ENCODE data around the gene NAA35. TPM values are rescaled to one million over a fixed set of nuclear protein-coding genes. Genes with fewer than 3 reads are reported as not detected.
"Not testable (repeated sequence)": the region's sequence is repeated elsewhere in the genome, so short reads cannot be mapped to it uniquely, and the experiment has no call there.

Gene NAA35
- total and polyA plus RNA-seq, 4 donors = 4.5 to 23.5 (median 16.7) TPM

DNA sequence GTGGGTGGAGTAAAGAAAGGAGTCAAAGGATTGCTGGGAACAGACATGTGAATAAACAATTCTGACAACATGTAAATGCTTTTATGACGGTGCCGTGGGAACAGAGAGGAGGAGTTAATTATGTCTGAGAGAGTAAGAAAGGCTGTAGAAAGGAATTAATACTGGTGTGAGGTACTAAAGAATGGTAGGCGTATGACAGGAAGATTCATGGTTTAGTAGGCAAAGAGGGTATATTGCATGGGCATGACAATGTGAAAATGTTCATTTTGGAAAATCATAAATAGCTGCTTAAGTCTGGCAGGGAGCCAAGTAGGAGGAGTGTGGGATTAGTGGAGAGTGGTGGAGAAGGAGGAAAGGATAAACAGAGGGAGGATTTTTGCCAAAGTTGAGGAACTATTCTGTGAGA, 19.7 kb downstream of the NAA35 start:
- WGBS, 2 donors = 41 to 43% methylated on average over 3 of the region's 3 CpGs
- intact Hi-C loops (cut with DNase I) = no loop called here
- ATAC-seq (ENCODE audit: low FRiP score) = no peak

GRCh38 chr9:85964526-85964925, 23.6 kb downstream of the NAA35 start:
- Histone ChIP-seq H3K4me1 (ENCODE audit: control insufficient read depth in 1 of 2, insufficient read depth in 2 of 2, low read length in 2 of 2) (peaks cover 0 to 3% of the 10 kb centered on the region in 2 donors), H3K27ac (ENCODE audit: low read depth in 1 of 2, low read length in 2 of 2) (no peak overlapping the region), H3K4me3 (ENCODE audit: low read length in 2 of 2) (no peak overlapping the region), H3K27me3 (ENCODE audit: control insufficient read depth in 1 of 2, insufficient read depth in 2 of 2, low read length in 1 of 2) (no peaks in the 10 kb centered on the region), H3K9me3 (ENCODE audit: control insufficient read depth, low read length) (no peaks in the 10 kb centered on the region), H3K36me3 (ENCODE audit: control insufficient read depth in 1 of 2, insufficient read depth in 2 of 2, low read length in 1 of 2) (peaks cover 0 to 2% of the 10 kb centered on the region in 2 donors)
- intact Hi-C loops (cut with DNase I) = no loop called here
- 87 to 89% methylated on average over 3 of the region's 3 CpGs for WGBS, 2 donors
- no peak for DNase-seq
- ATAC-seq (ENCODE audit: low FRiP score) = no peak

More for the DNA sequence above, 19.7 kb downstream of the NAA35 start:
- H3K4me1 ChIP-seq (ENCODE audit: control insufficient read depth in 1 of 2, insufficient read depth in 2 of 2, low read length in 2 of 2) = peaks cover 0 to 3% of the 10 kb centered on the region in 2 donors
- DNase-seq = no peak
- peaks cover 0 to 2% of the 10 kb centered on the region in 2 donors for H3K36me3 ChIP-seq (ENCODE audit: control insufficient read depth in 1 of 2, insufficient read depth in 2 of 2, low read length in 1 of 2)
- no peak overlapping the region for H3K4me3 ChIP-seq (ENCODE audit: low read length in 2 of 2)
- no peaks in the 10 kb centered on the region for H3K27me3 ChIP-seq (ENCODE audit: control insufficient read depth in 1 of 2, insufficient read depth in 2 of 2, low read length in 1 of 2)
- H3K9me3 ChIP-seq (ENCODE audit: control insufficient read depth, low read length) = no peaks in the 10 kb centered on the region
- H3K27ac ChIP-seq (ENCODE audit: low read depth in 1 of 2, low read length in 2 of 2) = no peak overlapping the region

DNA sequence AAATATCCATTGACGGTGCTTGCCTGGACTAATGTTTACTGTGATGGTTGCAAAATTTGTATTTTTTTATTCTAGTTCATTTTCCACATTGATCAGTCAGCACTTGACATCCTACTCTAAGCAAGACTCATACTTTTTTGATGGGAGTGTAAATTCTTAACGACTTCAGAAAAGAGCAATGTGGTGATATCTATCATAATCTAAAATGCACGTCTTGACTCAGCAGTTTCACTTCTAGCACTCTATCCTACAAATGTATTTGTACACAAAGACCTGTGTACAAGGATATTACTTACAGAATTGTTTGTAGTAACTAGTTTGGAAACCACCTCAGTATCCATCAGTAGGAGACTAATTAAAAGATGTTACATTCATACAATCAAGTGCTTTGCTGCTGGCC, 24.0 kb downstream of the NAA35 start:
- peaks cover 0 to 3% of the 10 kb centered on the region in 2 donors for H3K4me1 ChIP-seq (ENCODE audit: control insufficient read depth in 1 of 2, insufficient read depth in 2 of 2, low read length in 2 of 2)
- ATAC-seq (ENCODE audit: low FRiP score) (no peak), DNase-seq (no peak)
- intact Hi-C loops (cut with DNase I) = no loop called here
- H3K4me3 ChIP-seq (ENCODE audit: low read length in 2 of 2) = no peak overlapping the region
- peaks cover 0 to 2% of the 10 kb centered on the region in 2 donors for H3K36me3 ChIP-seq (ENCODE audit: control insufficient read depth in 1 of 2, insufficient read depth in 2 of 2, low read length in 1 of 2)
- no peaks in the 10 kb centered on the region for H3K27me3 ChIP-seq (ENCODE audit: control insufficient read depth in 1 of 2, insufficient read depth in 2 of 2, low read length in 1 of 2)
- H3K9me3 ChIP-seq (ENCODE audit: control insufficient read depth, low read length) = no peaks in the 10 kb centered on the region
- 93 to 97% methylated on average over 3 of the region's 3 CpGs for WGBS, 2 donors
- no peak overlapping the region for H3K27ac ChIP-seq (ENCODE audit: low read depth in 1 of 2, low read length in 2 of 2)

DNA sequence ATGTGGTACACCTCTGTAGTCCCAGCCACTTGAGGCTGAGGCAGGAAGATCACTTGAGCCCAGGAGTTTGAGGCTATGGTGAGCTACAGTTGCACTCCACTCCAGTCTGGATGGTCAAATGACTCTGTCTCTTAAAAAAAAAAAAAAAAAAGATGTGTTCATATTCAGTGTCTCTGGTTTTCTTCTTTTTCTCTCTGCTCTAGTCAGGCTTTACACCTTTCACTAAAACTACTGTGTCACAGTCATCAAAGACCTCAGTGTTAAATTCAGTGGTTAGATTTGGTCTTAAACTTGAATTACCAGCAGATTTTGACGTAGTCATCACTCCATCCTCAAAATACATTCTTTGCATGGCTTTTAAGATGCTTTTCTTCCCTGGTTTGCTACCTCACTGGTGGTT, 28.8 kb downstream of the NAA35 start:
- WGBS, 2 donors = 90 to 96% methylated on average over 1 of the region's 1 CpG
- ATAC-seq (ENCODE audit: low FRiP score) = no peak
- DNase-seq = no peak
- Histone ChIP-seq H3K4me1 (ENCODE audit: control insufficient read depth in 1 of 2, insufficient read depth in 2 of 2, low read length in 2 of 2) (no peaks in the 10 kb centered on the region), H3K27me3 (ENCODE audit: control insufficient read depth in 1 of 2, insufficient read depth in 2 of 2, low read length in 1 of 2) (no peaks in the 10 kb centered on the region), H3K27ac (ENCODE audit: low read depth in 1 of 2, low read length in 2 of 2) (no peak overlapping the region), H3K4me3 (ENCODE audit: low read length in 2 of 2) (no peak overlapping the region), H3K36me3 (ENCODE audit: control insufficient read depth in 1 of 2, insufficient read depth in 2 of 2, low read length in 1 of 2) (no peaks in the 10 kb centered on the region), H3K9me3 (ENCODE audit: control insufficient read depth, low read length) (no peaks in the 10 kb centered on the region)
- intact Hi-C loops (cut with DNase I) = no loop called here

DNA sequence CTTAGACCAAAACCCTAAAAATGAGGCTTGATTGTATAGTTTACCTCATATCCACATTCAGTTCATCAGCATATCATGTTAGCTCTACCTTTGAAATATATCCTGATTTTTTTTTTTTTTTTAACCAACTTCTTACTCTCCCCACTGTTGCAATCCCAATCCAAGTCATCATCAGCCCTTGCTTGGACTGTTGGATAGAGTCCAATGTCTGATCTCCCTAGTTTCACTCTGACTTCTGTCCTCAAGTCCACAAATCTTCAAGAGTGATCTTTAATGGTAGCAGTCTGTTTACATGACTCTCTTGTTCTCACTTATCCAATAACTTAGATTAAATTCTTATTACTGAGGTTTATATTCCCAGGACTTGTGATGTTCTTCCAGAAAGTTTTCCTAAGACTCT, 30.8 kb downstream of the NAA35 start:
- DNase-seq = no peak
- H3K4me3 ChIP-seq (ENCODE audit: low read length in 2 of 2) = no peak overlapping the region
- no peak for ATAC-seq (ENCODE audit: low FRiP score)
- no peaks in the 10 kb centered on the region for H3K36me3 ChIP-seq (ENCODE audit: control insufficient read depth in 1 of 2, insufficient read depth in 2 of 2, low read length in 1 of 2)
- H3K27me3 ChIP-seq (ENCODE audit: control insufficient read depth in 1 of 2, insufficient read depth in 2 of 2, low read length in 1 of 2) = no peaks in the 10 kb centered on the region
- H3K9me3 ChIP-seq (ENCODE audit: control insufficient read depth, low read length) = no peaks in the 10 kb centered on the region
- no peak overlapping the region for H3K27ac ChIP-seq (ENCODE audit: low read depth in 1 of 2, low read length in 2 of 2)
- H3K4me1 ChIP-seq (ENCODE audit: control insufficient read depth in 1 of 2, insufficient read depth in 2 of 2, low read length in 2 of 2) = no peaks in the 10 kb centered on the region
- intact Hi-C loops (cut with DNase I) = no loop called here

DNA sequence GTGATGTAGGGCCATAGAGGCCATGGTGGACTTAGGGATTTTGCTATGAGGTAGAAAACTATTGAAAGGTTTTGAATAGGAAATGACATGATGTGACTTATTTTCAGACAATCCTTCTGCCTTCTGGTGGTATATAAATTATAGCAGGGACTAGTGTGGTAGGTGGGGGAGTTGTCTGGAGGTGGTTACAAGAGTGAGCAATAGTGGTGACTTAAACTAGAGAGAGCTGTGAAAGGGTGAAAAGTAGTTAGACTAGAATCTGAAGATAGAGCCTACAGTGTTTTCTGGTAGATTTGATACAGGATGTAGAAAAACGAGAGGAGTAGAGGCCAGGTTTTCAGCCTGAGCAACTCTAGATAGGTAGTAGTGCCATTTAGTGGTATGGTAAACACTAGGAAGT, 32.3 kb downstream of the NAA35 start:
- WGBS, 2 donors = 81 to 87% methylated on average over 1 of the region's 1 CpG
- no peaks in the 10 kb centered on the region for H3K9me3 ChIP-seq (ENCODE audit: control insufficient read depth, low read length)
- ATAC-seq (ENCODE audit: low FRiP score) (no peak), DNase-seq (no peak)
- H3K4me3 ChIP-seq (ENCODE audit: low read length in 2 of 2) = no peak overlapping the region
- no peaks in the 10 kb centered on the region for H3K27me3 ChIP-seq (ENCODE audit: control insufficient read depth in 1 of 2, insufficient read depth in 2 of 2, low read length in 1 of 2)
- H3K4me1 ChIP-seq (ENCODE audit: control insufficient read depth in 1 of 2, insufficient read depth in 2 of 2, low read length in 2 of 2) = no peaks in the 10 kb centered on the region
- no peak overlapping the region for H3K27ac ChIP-seq (ENCODE audit: low read depth in 1 of 2, low read length in 2 of 2)
- intact Hi-C loops (cut with DNase I) = no loop called here
- H3K36me3 ChIP-seq (ENCODE audit: control insufficient read depth in 1 of 2, insufficient read depth in 2 of 2, low read length in 1 of 2) = no peaks in the 10 kb centered on the region

- not testable (repeated sequence) for H3K36me3 ChIP-seq (ENCODE audit: control insufficient read depth in 1 of 2, insufficient read depth in 2 of 2, low read length in 1 of 2)
Measured at GRCh38 chr9:85974055-85974547, 33.2 kb downstream of the NAA35 start.

GRCh38 chr9:85978496-85978895, 37.5 kb downstream of the NAA35 start:
- WGBS, 2 donors = 91 to 94% methylated on average over 4 of the region's 4 CpGs

More at GRCh38 chr9:85974055-85974547, 33.2 kb downstream of the NAA35 start:
- DNase-seq; H3K27ac ChIP-seq (ENCODE audit: low read depth in 1 of 2, low read length in 2 of 2); H3K4me1 ChIP-seq (ENCODE audit: control insufficient read depth in 1 of 2, insufficient read depth in 2 of 2, low read length in 2 of 2); ATAC-seq (ENCODE audit: low FRiP score); intact Hi-C loops (cut with DNase I); H3K27me3 ChIP-seq (ENCODE audit: control insufficient read depth in 1 of 2, insufficient read depth in 2 of 2, low read length in 1 of 2); H3K4me3 ChIP-seq (ENCODE audit: low read length in 2 of 2); H3K9me3 ChIP-seq (ENCODE audit: control insufficient read depth, low read length): not testable (repeated sequence)
- 92 to 96% methylated on average over 5 of the region's 5 CpGs for WGBS, 2 donors

GRCh38 chr9:85981369-85981768, 40.4 kb downstream of the NAA35 start:
- intact Hi-C loops (cut with DNase I) = no loop called here
- Histone ChIP-seq H3K4me3 (ENCODE audit: low read length in 2 of 2) (no peak overlapping the region), H3K9me3 (ENCODE audit: control insufficient read depth, low read length) (no peaks in the 10 kb centered on the region), H3K4me1 (ENCODE audit: control insufficient read depth in 1 of 2, insufficient read depth in 2 of 2, low read length in 2 of 2) (peaks cover 0 to 1% of the 10 kb centered on the region in 2 donors), H3K27me3 (ENCODE audit: control insufficient read depth in 1 of 2, insufficient read depth in 2 of 2, low read length in 1 of 2) (no peaks in the 10 kb centered on the region), H3K36me3 (ENCODE audit: control insufficient read depth in 1 of 2, insufficient read depth in 2 of 2, low read length in 1 of 2) (peaks cover 5 to 12% of the 10 kb centered on the region in 2 donors), H3K27ac (ENCODE audit: low read depth in 1 of 2, low read length in 2 of 2) (no peak overlapping the region)
- WGBS, 2 donors = 74 to 76% methylated on average over 3 of the region's 3 CpGs
- ATAC-seq (ENCODE audit: low FRiP score) (no peak), DNase-seq (no peak)

More at GRCh38 chr9:85978496-85978895, 37.5 kb downstream of the NAA35 start:
- intact Hi-C loops (cut with DNase I) = no loop called here
- H3K4me3 ChIP-seq (ENCODE audit: low read length in 2 of 2) = no peak overlapping the region
- peaks cover 5 to 9% of the 10 kb centered on the region in 2 donors for H3K36me3 ChIP-seq (ENCODE audit: control insufficient read depth in 1 of 2, insufficient read depth in 2 of 2, low read length in 1 of 2)
- H3K27ac ChIP-seq (ENCODE audit: low read depth in 1 of 2, low read length in 2 of 2) = no peak overlapping the region
- DNase-seq (no peak), ATAC-seq (ENCODE audit: low FRiP score) (no peak)
- no peaks in the 10 kb centered on the region for H3K9me3 ChIP-seq (ENCODE audit: control insufficient read depth, low read length)
- H3K4me1 ChIP-seq (ENCODE audit: control insufficient read depth in 1 of 2, insufficient read depth in 2 of 2, low read length in 2 of 2) = no peaks in the 10 kb centered on the region
- no peaks in the 10 kb centered on the region for H3K27me3 ChIP-seq (ENCODE audit: control insufficient read depth in 1 of 2, insufficient read depth in 2 of 2, low read length in 1 of 2)
